GM12878 (cell line): ENCODE measurements around the gene DCX.

ENCODE experiments used
- CREB1 ChIP-seq: IDR thresholded peaks from 2 replicates; pipeline ENCODE4 v1.6.1; 2012; ENCODE audit warnings: low read depth, mild to moderate bottlenecking, inconsistent platforms
- EZH2 ChIP-seq: IDR thresholded peaks from 2 replicates; pipeline ENCODE4 v1.6.1; 2012; ENCODE audit warnings: low read depth, mild to moderate bottlenecking, control low read depth, inconsistent platforms, low read length, borderline replicate concordance; ENCODE audit not compliant: control insufficient read depth
- NFIC ChIP-seq: IDR thresholded peaks from 2 replicates; pipeline ENCODE4 v1.6.1; 2012; ENCODE audit warnings: low read depth, mild to moderate bottlenecking, inconsistent platforms, low read length, moderate library complexity
- NFYB ChIP-seq: IDR thresholded peaks from 2 replicates; pipeline ENCODE4 v1.6.1; 2011; ENCODE audit warnings: low read depth, mild to moderate bottlenecking, low read length, improper control_type of control experiment, moderate library complexity; ENCODE audit not compliant: insufficient read depth
- POLR2AphosphoS5 ChIP-seq: IDR thresholded peaks from 2 replicates; pipeline ENCODE4 v1.6.1; 2011; ENCODE audit warnings: mild to moderate bottlenecking, low read length, inconsistent platforms
- RUNX3 ChIP-seq: IDR thresholded peaks from 2 replicates; pipeline ENCODE4 v1.6.1; 2012; ENCODE audit warnings: low read length, inconsistent platforms
- SMAD1 ChIP-seq: fragments of 450-650 bp; IDR thresholded peaks from 2 replicates; pipeline ENCODE4 v1.6.1; 2018; ENCODE audit warnings: mild to moderate bottlenecking, low read depth; ENCODE audit not compliant: partially characterized antibody
- SMC3 ChIP-seq: IDR thresholded peaks from 2 replicates; pipeline ENCODE4 v1.6.1; 2011; ENCODE audit warnings: low read length, improper control_type of control experiment, borderline replicate concordance
- SRF ChIP-seq, 2 experiments: IDR thresholded peaks; 2 replicates each; pipeline ENCODE4 v1.6.1; 2011; ENCODE audit warnings: low read depth in 2 of 2, low read length in 2 of 2, mild to moderate bottlenecking in 1 of 2, moderate library complexity in 1 of 2
- TCF12 ChIP-seq: IDR thresholded peaks from 2 replicates; pipeline ENCODE4 v1.6.1; 2011; ENCODE audit warnings: low read depth, mild to moderate bottlenecking, low read length
- TF ChIP-seq, protein P1 (sequence below), 3 experiments: IDR thresholded peaks in 2 of 3; conservative IDR thresholded peaks in 1 of 3; 2 replicates each; pipeline ENCODE4 v1.5.1; 2011; ENCODE audit warnings: low read depth in 3 of 3, low read length in 3 of 3, mild to moderate bottlenecking in 3 of 3, control low read depth in 2 of 3, moderate library complexity in 2 of 3, inconsistent platforms in 1 of 3, mixed read lengths in 1 of 3; ENCODE audit not compliant: control insufficient read depth in 2 of 3, insufficient read depth in 1 of 3; ENCODE audit errors: extremely low read depth in 1 of 3
- TF ChIP-seq, protein P2 (sequence below): fragments of 450-650 bp; IDR thresholded peaks from 2 replicates; pipeline ENCODE4 v1.6.1; 2018; ENCODE audit warnings: borderline replicate concordance, mild to moderate bottlenecking; ENCODE audit not compliant: partially characterized antibody
- TF ChIP-seq, protein P3 (sequence below): IDR thresholded peaks from 2 replicates; pipeline ENCODE4 v1.6.1; 2011; ENCODE audit warnings: mild to moderate bottlenecking, low read depth, low read length, moderate library complexity; ENCODE audit not compliant: insufficient replicate concordance

DNA sequence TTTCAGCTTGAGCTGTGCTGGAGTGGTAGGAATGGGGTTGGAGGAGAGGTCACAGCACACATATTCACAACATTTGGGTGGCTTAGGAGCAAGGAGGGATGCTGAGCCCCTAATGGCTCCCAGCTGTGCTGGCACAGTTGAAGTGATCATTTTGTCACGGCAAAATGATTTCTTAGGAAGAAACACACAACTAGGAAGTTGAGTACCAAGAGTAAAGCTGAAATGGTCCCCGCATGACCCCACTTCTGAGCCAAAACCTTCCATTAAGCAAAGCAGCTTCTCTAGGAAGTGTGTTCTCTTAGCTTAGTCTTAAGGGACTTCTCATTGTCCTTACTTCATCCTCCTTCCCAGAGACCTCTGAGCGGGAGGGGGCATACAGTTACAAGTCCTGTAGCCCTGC, 154.3 kb downstream of the DCX start:
- no peak for TF ChIP-seq SMC3
- TF ChIP-seq TCF12: no peak
- TF ChIP-seq, protein P1, sequence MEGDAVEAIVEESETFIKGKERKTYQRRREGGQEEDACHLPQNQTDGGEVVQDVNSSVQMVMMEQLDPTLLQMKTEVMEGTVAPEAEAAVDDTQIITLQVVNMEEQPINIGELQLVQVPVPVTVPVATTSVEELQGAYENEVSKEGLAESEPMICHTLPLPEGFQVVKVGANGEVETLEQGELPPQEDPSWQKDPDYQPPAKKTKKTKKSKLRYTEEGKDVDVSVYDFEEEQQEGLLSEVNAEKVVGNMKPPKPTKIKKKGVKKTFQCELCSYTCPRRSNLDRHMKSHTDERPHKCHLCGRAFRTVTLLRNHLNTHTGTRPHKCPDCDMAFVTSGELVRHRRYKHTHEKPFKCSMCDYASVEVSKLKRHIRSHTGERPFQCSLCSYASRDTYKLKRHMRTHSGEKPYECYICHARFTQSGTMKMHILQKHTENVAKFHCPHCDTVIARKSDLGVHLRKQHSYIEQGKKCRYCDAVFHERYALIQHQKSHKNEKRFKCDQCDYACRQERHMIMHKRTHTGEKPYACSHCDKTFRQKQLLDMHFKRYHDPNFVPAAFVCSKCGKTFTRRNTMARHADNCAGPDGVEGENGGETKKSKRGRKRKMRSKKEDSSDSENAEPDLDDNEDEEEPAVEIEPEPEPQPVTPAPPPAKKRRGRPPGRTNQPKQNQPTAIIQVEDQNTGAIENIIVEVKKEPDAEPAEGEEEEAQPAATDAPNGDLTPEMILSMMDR (IDR thresholded peaks at IDR 0.05 in 2 of 3, conservative IDR thresholded peaks at IDR 0.05 in 1 of 3; ENCODE audit: control insufficient read depth in 2 of 3, extremely low read depth in 1 of 3, insufficient read depth in 1 of 3, low read depth in 3 of 3, low read length in 3 of 3): no peak
- TF ChIP-seq NFIC: no peak
- TF ChIP-seq CREB1: no peak
- TF ChIP-seq SRF (IDR thresholded peaks at IDR 0.05; ENCODE audit: low read depth in 2 of 2, low read length in 2 of 2): no peak
- no peak for TF ChIP-seq SMAD1
- TF ChIP-seq, protein P2, sequence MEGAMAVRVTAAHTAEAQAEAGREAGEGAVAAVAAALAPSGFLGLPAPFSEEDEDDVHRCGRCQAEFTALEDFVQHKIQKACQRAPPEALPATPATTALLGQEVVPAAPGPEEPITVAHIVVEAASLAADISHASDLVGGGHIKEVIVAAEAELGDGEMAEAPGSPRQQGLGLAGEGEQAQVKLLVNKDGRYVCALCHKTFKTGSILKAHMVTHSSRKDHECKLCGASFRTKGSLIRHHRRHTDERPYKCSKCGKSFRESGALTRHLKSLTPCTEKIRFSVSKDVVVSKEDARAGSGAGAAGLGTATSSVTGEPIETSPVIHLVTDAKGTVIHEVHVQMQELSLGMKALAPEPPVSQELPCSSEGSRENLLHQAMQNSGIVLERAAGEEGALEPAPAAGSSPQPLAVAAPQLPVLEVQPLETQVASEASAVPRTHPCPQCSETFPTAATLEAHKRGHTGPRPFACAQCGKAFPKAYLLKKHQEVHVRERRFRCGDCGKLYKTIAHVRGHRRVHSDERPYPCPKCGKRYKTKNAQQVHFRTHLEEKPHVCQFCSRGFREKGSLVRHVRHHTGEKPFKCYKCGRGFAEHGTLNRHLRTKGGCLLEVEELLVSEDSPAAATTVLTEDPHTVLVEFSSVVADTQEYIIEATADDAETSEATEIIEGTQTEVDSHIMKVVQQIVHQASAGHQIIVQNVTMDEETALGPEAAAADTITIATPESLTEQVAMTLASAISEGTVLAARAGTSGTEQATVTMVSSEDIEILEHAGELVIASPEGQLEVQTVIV: no peak
- TF ChIP-seq POLR2AphosphoS5: no peak
- TF ChIP-seq NFYB: no peak
- no peak for TF ChIP-seq EZH2
- TF ChIP-seq, protein P3, sequence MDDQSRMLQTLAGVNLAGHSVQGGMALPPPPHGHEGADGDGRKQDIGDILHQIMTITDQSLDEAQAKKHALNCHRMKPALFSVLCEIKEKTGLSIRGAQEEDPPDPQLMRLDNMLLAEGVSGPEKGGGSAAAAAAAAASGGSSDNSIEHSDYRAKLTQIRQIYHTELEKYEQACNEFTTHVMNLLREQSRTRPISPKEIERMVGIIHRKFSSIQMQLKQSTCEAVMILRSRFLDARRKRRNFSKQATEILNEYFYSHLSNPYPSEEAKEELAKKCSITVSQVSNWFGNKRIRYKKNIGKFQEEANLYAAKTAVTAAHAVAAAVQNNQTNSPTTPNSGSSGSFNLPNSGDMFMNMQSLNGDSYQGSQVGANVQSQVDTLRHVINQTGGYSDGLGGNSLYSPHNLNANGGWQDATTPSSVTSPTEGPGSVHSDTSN: no peak
- TF ChIP-seq RUNX3: no peak
